SK-N-SH (cell line): ENCODE results near the gene ZBTB47.

Source experiments
- CHD2 ChIP-seq: fragments of 150-350 bp; IDR thresholded peaks from 2 replicates; pipeline ENCODE4 v1.6.1; 2018; ENCODE audit warnings: low read length; ENCODE audit not compliant: partially characterized antibody
- EP300 ChIP-seq, 2 experiments: IDR thresholded peaks; 2 replicates each; pipeline versions ENCODE4 v1.4.0 to v1.6.1; 2012; ENCODE audit warnings: borderline replicate concordance in 1 of 2, low read depth in 1 of 2, low read length in 1 of 2
- FOSL2 ChIP-seq: IDR thresholded peaks from 2 replicates; pipeline ENCODE4 v1.4.0; 2012; ENCODE audit warnings: low read depth, mild to moderate bottlenecking, moderate library complexity, borderline replicate concordance
- GATA2 ChIP-seq: sonication (generic); formaldehyde crosslinking; IDR thresholded peaks from 2 replicates; pipeline ENCODE4 v1.5.0; 2020; ENCODE audit warnings: mild to moderate bottlenecking, missing genetic modification reagents
- POLR2AphosphoS5 ChIP-seq: IDR thresholded peaks from 2 replicates; pipeline ENCODE4 v1.6.1; 2012; ENCODE audit warnings: low read depth, low read length
- RAD21 ChIP-seq: IDR thresholded peaks from 2 replicates; pipeline ENCODE4 v1.6.1; 2012; ENCODE audit warnings: mild to moderate bottlenecking, low read length
- YY1 ChIP-seq: IDR thresholded peaks from 2 replicates; pipeline ENCODE4 v1.4.0; 2012; ENCODE audit warnings: low read depth, mild to moderate bottlenecking
- TF ChIP-seq, protein P1 (sequence below): fragments of 200-600 bp; sonication (generic); IDR thresholded peaks from 2 replicates; pipeline ENCODE4 v1.6.1; 2017; ENCODE audit warnings: antibody characterized with exemption, mild to moderate bottlenecking, moderate library complexity
- TF ChIP-seq, protein P2 (sequence below): IDR thresholded peaks from 2 replicates; pipeline ENCODE4 v1.6.1; 2012; ENCODE audit warnings: mild to moderate bottlenecking, low read depth, low read length, moderate library complexity
- TF ChIP-seq, protein P3 (sequence below): fragments of 150-350 bp; IDR thresholded peaks from 2 replicates; pipeline ENCODE4 v1.6.1; 2017; ENCODE audit warnings: antibody characterized with exemption, low read length, low read depth, borderline replicate concordance
- TF ChIP-seq, protein P4 (sequence below): IDR thresholded peaks from 2 replicates; pipeline ENCODE4 v1.4.0; 2012; ENCODE audit warnings: low read depth, borderline replicate concordance

DNA sequence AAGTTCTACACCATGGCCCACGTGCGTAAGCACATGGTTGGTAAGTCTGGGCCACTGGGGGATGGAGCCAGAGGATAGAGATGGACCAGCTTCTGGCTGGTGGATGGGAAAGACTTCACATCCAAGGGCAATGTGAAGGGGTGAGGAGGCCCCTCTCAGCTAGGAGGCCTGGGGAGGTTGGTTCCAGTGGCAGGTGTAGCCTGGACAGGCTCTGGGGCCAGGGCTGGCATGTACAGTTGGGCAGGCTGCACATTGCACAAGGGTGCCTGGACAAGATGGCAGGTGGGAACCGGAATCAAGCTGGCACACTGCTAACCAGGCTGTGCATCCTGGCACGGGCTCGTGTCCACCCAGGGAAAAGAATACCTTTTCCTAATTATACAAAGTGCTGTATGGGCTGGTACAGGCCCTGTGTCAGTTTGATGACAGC lies 8.1 kb downstream of the ZBTB47 start:
- TF ChIP-seq, protein P1, sequence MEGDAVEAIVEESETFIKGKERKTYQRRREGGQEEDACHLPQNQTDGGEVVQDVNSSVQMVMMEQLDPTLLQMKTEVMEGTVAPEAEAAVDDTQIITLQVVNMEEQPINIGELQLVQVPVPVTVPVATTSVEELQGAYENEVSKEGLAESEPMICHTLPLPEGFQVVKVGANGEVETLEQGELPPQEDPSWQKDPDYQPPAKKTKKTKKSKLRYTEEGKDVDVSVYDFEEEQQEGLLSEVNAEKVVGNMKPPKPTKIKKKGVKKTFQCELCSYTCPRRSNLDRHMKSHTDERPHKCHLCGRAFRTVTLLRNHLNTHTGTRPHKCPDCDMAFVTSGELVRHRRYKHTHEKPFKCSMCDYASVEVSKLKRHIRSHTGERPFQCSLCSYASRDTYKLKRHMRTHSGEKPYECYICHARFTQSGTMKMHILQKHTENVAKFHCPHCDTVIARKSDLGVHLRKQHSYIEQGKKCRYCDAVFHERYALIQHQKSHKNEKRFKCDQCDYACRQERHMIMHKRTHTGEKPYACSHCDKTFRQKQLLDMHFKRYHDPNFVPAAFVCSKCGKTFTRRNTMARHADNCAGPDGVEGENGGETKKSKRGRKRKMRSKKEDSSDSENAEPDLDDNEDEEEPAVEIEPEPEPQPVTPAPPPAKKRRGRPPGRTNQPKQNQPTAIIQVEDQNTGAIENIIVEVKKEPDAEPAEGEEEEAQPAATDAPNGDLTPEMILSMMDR, result no peak
- TF ChIP-seq, protein P2, sequence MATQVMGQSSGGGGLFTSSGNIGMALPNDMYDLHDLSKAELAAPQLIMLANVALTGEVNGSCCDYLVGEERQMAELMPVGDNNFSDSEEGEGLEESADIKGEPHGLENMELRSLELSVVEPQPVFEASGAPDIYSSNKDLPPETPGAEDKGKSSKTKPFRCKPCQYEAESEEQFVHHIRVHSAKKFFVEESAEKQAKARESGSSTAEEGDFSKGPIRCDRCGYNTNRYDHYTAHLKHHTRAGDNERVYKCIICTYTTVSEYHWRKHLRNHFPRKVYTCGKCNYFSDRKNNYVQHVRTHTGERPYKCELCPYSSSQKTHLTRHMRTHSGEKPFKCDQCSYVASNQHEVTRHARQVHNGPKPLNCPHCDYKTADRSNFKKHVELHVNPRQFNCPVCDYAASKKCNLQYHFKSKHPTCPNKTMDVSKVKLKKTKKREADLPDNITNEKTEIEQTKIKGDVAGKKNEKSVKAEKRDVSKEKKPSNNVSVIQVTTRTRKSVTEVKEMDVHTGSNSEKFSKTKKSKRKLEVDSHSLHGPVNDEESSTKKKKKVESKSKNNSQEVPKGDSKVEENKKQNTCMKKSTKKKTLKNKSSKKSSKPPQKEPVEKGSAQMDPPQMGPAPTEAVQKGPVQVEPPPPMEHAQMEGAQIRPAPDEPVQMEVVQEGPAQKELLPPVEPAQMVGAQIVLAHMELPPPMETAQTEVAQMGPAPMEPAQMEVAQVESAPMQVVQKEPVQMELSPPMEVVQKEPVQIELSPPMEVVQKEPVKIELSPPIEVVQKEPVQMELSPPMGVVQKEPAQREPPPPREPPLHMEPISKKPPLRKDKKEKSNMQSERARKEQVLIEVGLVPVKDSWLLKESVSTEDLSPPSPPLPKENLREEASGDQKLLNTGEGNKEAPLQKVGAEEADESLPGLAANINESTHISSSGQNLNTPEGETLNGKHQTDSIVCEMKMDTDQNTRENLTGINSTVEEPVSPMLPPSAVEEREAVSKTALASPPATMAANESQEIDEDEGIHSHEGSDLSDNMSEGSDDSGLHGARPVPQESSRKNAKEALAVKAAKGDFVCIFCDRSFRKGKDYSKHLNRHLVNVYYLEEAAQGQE, result no peak
- TF ChIP-seq POLR2AphosphoS5 (no peak), EP300 (IDR thresholded peaks at IDR 0.05; ENCODE audit: borderline replicate concordance in 1 of 2, low read depth in 1 of 2, low read length in 1 of 2) (no peak), YY1 (no peak), CHD2 (no peak), GATA2 (no peak), FOSL2 (no peak), RAD21 (no peak)
- TF ChIP-seq, protein P3, sequence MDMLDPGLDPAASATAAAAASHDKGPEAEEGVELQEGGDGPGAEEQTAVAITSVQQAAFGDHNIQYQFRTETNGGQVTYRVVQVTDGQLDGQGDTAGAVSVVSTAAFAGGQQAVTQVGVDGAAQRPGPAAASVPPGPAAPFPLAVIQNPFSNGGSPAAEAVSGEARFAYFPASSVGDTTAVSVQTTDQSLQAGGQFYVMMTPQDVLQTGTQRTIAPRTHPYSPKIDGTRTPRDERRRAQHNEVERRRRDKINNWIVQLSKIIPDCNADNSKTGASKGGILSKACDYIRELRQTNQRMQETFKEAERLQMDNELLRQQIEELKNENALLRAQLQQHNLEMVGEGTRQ, result no peak
- TF ChIP-seq, protein P4, sequence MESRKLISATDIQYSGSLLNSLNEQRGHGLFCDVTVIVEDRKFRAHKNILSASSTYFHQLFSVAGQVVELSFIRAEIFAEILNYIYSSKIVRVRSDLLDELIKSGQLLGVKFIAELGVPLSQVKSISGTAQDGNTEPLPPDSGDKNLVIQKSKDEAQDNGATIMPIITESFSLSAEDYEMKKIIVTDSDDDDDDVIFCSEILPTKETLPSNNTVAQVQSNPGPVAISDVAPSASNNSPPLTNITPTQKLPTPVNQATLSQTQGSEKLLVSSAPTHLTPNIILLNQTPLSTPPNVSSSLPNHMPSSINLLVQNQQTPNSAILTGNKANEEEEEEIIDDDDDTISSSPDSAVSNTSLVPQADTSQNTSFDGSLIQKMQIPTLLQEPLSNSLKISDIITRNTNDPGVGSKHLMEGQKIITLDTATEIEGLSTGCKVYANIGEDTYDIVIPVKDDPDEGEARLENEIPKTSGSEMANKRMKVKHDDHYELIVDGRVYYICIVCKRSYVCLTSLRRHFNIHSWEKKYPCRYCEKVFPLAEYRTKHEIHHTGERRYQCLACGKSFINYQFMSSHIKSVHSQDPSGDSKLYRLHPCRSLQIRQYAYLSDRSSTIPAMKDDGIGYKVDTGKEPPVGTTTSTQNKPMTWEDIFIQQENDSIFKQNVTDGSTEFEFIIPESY, result no peak
